Sigmoid colon (tissue), 7 donors: ENCODE data around the gene EPN3. TPM values are rescaled to one million over a fixed set of nuclear protein-coding genes. Genes with fewer than 3 reads are reported as not detected.

Experiments used
- DNase-seq: peaks from one replicate; pipeline ENCODE4 v3.0.0-alpha.2; 2019
- H3K27ac ChIP-seq, 4 donors: fragments of 200-600 bp; sonication (generic); one replicate each; pipeline ENCODE4 v1.5.1; 2016 to 2019; ENCODE audit warnings: mild to moderate bottlenecking in 1 of 4
- H3K27me3 ChIP-seq, 3 donors: fragments of 200-600 bp; sonication (generic); one replicate each; pipeline ENCODE4 v1.5.1; 2019; ENCODE audit warnings: mild to moderate bottlenecking in 1 of 3
- H3K36me3 ChIP-seq, 4 donors: fragments of 200-600 bp; sonication (generic); one replicate each; pipeline ENCODE4 v1.5.1; 2016 to 2019
- H3K4me1 ChIP-seq, 4 donors: fragments of 200-600 bp; sonication (generic); one replicate each; pipeline ENCODE4 v1.5.1; 2017 to 2019
- H3K4me3 ChIP-seq, 4 donors: fragments of 200-600 bp; sonication (generic); one replicate each; pipeline ENCODE4 v1.5.1; 2017 to 2019; ENCODE audit warnings: mild to moderate bottlenecking in 2 of 4, moderate library complexity in 1 of 4
- H3K9me3 ChIP-seq, 4 donors: fragments of 200-600 bp in 3 of 4; sonication (generic) in 3 of 4; one replicate each; pipeline versions ENCODE4 v1.5.1 to v1.6.1; 2013 to 2019
- CTCF ChIP-seq, 4 experiments: fragments of 450-650 bp in 3 of 4; fragments of 200-600 bp in 1 of 4; IDR thresholded peaks; one replicate each; pipeline ENCODE4 v1.5.1; 2016 to 2019; ENCODE audit warnings: antibody characterized with exemption in 4 of 4, mild to moderate bottlenecking in 3 of 4, moderate library complexity in 2 of 4
- EP300 ChIP-seq, 4 donors: sonication (generic); formaldehyde crosslinking; IDR thresholded peaks; one replicate each; pipeline ENCODE4 v1.6.1; 2017; ENCODE audit warnings: antibody characterized with exemption in 4 of 4
- POLR2A ChIP-seq, 2 donors: fragments of 450-650 bp; IDR thresholded peaks; one replicate each; pipeline ENCODE4 v1.6.1; 2016; ENCODE audit warnings: antibody characterized with exemption in 2 of 2, mild to moderate bottlenecking in 2 of 2, moderate library complexity in 2 of 2
- POLR2AphosphoS5 ChIP-seq, 4 donors: sonication (generic); formaldehyde crosslinking; IDR thresholded peaks; one replicate each; pipeline ENCODE4 v1.6.1; 2017; ENCODE audit warnings: antibody characterized with exemption in 4 of 4
- WGBS, 2 donors: extraction: QIAGEN DNeasy Blood & Tissue Kit; methylation state at CpG; one replicate each; pipeline ENCODE4 v1.1.7; 2013; 5-methylcytosine and 5-hydroxymethylcytosine counted together
- intact Hi-C: fragments of 100-400 bp; cut with DNase I; formaldehyde crosslinking; loops from one replicate; pipeline ENCODE4 v1.15.1; 2023
- polyA plus RNA-seq, 3 donors: library from polyadenylated mRNA; stranded (reverse); fragments of 200-250 nt; gene quantifications; one replicate each; pipeline ENCODE4 v1.2.3, GENCODE V29; 2013
- total RNA-seq, 4 donors: library from RNA; depleted of rRNA; stranded (reverse); fragments of >200 nt; gene quantifications; one replicate each; pipeline ENCODE4 v1.1.0, GENCODE V29; 2016
- donor health status: healthy with polysubstance abuse.
- donor health status: Bipolar disorder and iron deficiency.
- donor health status: healthy.

Gene EPN3
- total and polyA plus RNA-seq, 7 donors = 23.4 to 31.7 (median 29.5) TPM; not detected in 4

DNA sequence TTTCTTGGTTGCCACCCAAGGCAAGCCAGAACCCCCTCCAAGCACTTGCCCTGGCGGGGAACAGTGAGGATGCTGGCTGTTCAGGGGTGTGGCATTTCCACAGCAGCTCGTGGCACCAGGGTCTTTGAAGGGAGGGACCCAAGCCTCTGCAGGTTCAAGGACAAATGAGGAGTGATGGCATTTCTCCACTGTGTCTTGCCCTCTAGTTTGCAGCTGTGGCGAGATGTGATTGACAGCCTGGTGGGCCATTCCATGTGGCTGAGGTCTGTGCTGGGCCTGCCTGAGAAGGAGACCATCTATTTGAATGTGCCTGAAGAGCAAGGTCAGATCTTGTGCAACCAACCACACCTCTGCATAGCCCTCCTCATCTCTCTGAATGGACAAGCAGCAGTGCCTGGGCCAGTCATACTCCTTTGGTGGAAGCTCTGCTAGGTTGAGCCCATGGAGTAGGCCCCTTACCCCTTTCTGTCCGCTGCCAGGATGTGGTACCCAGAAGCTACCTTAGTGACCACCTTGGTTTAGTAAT, 4.5 kb upstream of the EPN3 start:
- Histone ChIP-seq H3K27ac (no peak overlapping the region), H3K36me3 (no peaks in the 10 kb centered on the region), H3K4me3 (no peak overlapping the region), H3K4me1 (peaks cover 0 to 11% (median 9%) of the 10 kb centered on the region in 4 donors), H3K9me3 (no peaks in the 10 kb centered on the region), H3K27me3 (peaks cover 9 to 45% (median 26%) of the 10 kb centered on the region in 3 donors)
- TF ChIP-seq CTCF (IDR thresholded peaks at IDR 0.05) (no peak), EP300 (IDR thresholded peaks at IDR 0.05) (no peak), POLR2AphosphoS5 (IDR thresholded peaks at IDR 0.05) (no peak), POLR2A (IDR thresholded peaks at IDR 0.05) (no peak)
- intact Hi-C loops = no loop called here
- WGBS, 2 donors = 73 to 83% methylated on average over 4 of the region's 4 CpGs
- DNase-seq = no peak

DNA sequence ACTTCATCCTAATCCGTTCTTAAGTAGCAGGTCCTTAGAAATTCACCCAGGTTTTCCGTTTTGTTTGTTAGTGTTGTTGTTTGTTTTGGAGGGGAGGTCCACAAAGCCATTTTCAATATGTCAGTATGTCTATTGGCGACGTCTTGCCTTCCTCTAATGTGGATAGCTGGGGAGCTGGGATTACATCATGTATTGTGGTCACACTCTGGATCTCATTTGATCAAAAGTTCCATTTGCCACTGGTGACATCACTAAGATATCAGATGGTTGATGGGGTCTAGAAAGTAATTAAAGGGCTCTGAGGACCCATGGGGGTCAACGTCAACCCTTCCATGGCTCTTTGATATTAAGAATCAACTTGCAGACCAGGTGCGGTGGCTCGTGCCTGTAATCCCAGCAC, 2.7 kb upstream of the EPN3 start:
- DNase-seq = no peak
- intact Hi-C loops = no loop called here

GRCh38 chr17:50531428-50532025, 1.0 kb upstream of the EPN3 start:
- Histone ChIP-seq H3K27ac (no peak overlapping the region), H3K27me3 (peaks cover 12 to 66% (median 43%) of the 10 kb centered on the region in 3 donors), H3K4me3 (no peak overlapping the region), H3K4me1 (peaks cover 0 to 24% (median 20%) of the 10 kb centered on the region in 4 donors), H3K9me3 (no peaks in the 10 kb centered on the region), H3K36me3 (no peaks in the 10 kb centered on the region)
- no peak for DNase-seq
- WGBS, 2 donors = 78 to 80% methylated on average over 6 of the region's 6 CpGs
- no peak for TF ChIP-seq CTCF (IDR thresholded peaks at IDR 0.05)
- TF ChIP-seq EP300 (IDR thresholded peaks at IDR 0.05) = no peak
- no peak for TF ChIP-seq POLR2AphosphoS5 (IDR thresholded peaks at IDR 0.05)
- no peak for TF ChIP-seq POLR2A (IDR thresholded peaks at IDR 0.05)
- intact Hi-C loops = no loop called here

More for the DNA sequence above, 2.7 kb upstream of the EPN3 start:
- Histone ChIP-seq H3K27me3 (peaks cover 12 to 63% (median 35%) of the 10 kb centered on the region in 3 donors), H3K4me3 (no peak overlapping the region), H3K36me3 (no peaks in the 10 kb centered on the region), H3K4me1 (peaks cover 0 to 24% (median 20%) of the 10 kb centered on the region in 4 donors), H3K27ac (no peak overlapping the region), H3K9me3 (no peaks in the 10 kb centered on the region)
- WGBS, 2 donors = 93 to 96% methylated on average over 7 of the region's 7 CpGs
- TF ChIP-seq CTCF (IDR thresholded peaks at IDR 0.05) = no peak
- TF ChIP-seq EP300 (IDR thresholded peaks at IDR 0.05) = no peak
- TF ChIP-seq POLR2A (IDR thresholded peaks at IDR 0.05) = no peak
- no peak for TF ChIP-seq POLR2AphosphoS5 (IDR thresholded peaks at IDR 0.05)

- Histone ChIP-seq H3K27me3 (peaks cover 12 to 66% (median 47%) of the 10 kb centered on the region in 3 donors), H3K4me3 (no peak overlapping the region)
- intact Hi-C loops = no loop called here
Observed at GRCh38 chr17:50533185-50533584, 650 bp downstream of the EPN3 start.

More at GRCh38 chr17:50533185-50533584, 650 bp downstream of the EPN3 start:
- DNase-seq = no peak
- 2 to 20% methylated on average over 5 of the region's 5 CpGs for WGBS, 2 donors
- Histone ChIP-seq H3K4me1 (peaks cover 0 to 24% (median 20%) of the 10 kb centered on the region in 4 donors), H3K9me3 (no peaks in the 10 kb centered on the region), H3K36me3 (no peaks in the 10 kb centered on the region), H3K27ac (no peak overlapping the region)
- TF ChIP-seq CTCF (IDR thresholded peaks at IDR 0.05) (no peak), POLR2AphosphoS5 (IDR thresholded peaks at IDR 0.05) (no peak), EP300 (IDR thresholded peaks at IDR 0.05) (no peak), POLR2A (IDR thresholded peaks at IDR 0.05) (no peak)
